Activated T-cell treated with anti-CD3 and anti-CD28 coated beads, Interleukin-2, amount 50 U/mL, for 24 hours (primary cell): ENCODE measurements around the gene TAAR2.
"Not testable (repeated sequence)": the region's sequence is repeated elsewhere in the genome, so short reads cannot be mapped to it uniquely, and the experiment has no call there.

Experiments used
- DNase-seq: peaks from one replicate; pipeline ENCODE4 v3.0.0-alpha.2; 2020
- H3K27ac Mint-ChIP-seq: 2 replicates; pipeline ENCODE4 v1.8.0; 2020; ENCODE audit warnings: mild to moderate bottlenecking, mixed read lengths
- H3K27me3 Mint-ChIP-seq: 2 replicates; pipeline ENCODE4 v1.8.0; 2020; ENCODE audit warnings: mixed read lengths
- H3K36me3 Mint-ChIP-seq: 2 replicates; pipeline ENCODE4 v1.8.0; 2020; ENCODE audit warnings: low read depth, mixed read lengths
- H3K4me1 Mint-ChIP-seq: 2 replicates; pipeline ENCODE4 v1.8.0; 2020; ENCODE audit warnings: low read depth, mixed read lengths
- H3K4me3 Mint-ChIP-seq: 2 replicates; pipeline ENCODE4 v1.8.0; 2020; ENCODE audit warnings: mild to moderate bottlenecking, moderate library complexity, mixed read lengths
- H3K9me3 Mint-ChIP-seq: 2 replicates; pipeline ENCODE4 v1.8.0; 2020; ENCODE audit warnings: mixed read lengths

Gene TAAR2

DNA sequence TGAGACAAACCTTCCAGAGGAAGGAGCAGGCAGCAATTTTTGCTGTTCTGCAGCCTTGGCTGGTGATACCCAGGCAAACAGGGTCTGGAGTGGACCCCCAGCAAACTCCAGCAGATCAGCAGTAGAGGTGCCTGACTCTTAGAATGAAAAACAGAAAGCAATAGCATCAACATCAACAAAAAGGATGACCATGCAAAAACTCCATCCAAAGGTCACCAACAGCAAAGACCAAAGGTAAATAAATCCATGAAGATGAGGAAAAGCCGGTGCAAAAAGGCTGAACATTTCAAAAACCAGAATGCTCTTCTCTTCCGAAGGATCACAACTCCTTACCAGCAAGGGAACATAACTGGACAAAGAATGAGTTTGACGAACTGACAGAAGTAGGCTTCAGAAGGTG, 11.8 kb upstream of the TAAR2 start:
- H3K4me1 Mint-ChIP-seq, H3K9me3 Mint-ChIP-seq, H3K27ac Mint-ChIP-seq, H3K4me3 Mint-ChIP-seq, H3K36me3 Mint-ChIP-seq, DNase-seq: not testable (repeated sequence)
- peaks cover 40% of the 10 kb centered on the region for H3K27me3 Mint-ChIP-seq

DNA sequence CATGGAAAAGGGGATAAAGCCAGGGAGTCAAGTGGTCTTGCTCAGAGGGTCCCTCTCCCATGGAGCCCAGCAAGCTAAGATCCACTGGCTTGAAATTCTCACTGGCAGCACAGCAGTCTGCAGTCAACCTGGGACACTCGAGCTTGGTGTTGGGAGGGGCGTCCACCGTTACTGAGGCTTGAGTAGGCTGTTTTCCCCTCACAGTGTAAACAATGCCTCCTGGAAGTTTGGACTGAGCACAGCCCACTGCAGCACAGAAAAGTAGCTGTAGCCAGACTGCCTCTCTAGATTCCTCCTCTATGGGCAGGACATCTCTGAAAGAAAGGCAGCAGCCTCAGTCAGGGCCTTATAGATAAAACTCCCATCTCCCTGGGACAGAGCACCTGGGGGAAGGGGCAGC, 11.2 kb upstream of the TAAR2 start:
- peaks cover 40% of the 10 kb centered on the region for H3K27me3 Mint-ChIP-seq
- not testable (repeated sequence) for H3K9me3 Mint-ChIP-seq, H3K36me3 Mint-ChIP-seq, H3K4me1 Mint-ChIP-seq, H3K4me3 Mint-ChIP-seq, DNase-seq, H3K27ac Mint-ChIP-seq

DNA sequence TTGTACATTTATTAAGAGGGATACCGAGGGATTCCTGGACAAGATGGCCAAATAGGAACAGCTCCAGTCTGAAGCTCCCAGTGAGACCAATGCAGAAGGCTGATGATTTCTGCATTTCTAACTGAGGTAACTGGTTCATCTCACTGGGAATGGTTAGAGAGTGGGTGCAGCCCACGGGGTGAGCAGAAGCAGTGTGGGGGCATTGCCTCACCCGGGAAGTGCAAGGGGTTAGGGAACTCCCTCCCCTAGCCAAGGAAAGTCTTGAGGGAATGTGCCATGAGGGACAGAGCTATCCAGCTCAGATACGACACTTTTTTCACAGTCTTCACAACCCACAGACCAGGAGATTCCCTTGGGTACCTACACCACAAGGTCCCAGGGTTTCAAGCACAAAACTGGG, 10.7 kb upstream of the TAAR2 start:
- Mint-ChIP-seq H3K36me3 (no peaks in the 10 kb centered on the region), H3K4me3 (no peak overlapping the region), H3K27ac (no peak overlapping the region), H3K27me3 (peaks cover 40% of the 10 kb centered on the region), H3K9me3 (no peaks in the 10 kb centered on the region), H3K4me1 (no peaks in the 10 kb centered on the region)
- no peak for DNase-seq

DNA sequence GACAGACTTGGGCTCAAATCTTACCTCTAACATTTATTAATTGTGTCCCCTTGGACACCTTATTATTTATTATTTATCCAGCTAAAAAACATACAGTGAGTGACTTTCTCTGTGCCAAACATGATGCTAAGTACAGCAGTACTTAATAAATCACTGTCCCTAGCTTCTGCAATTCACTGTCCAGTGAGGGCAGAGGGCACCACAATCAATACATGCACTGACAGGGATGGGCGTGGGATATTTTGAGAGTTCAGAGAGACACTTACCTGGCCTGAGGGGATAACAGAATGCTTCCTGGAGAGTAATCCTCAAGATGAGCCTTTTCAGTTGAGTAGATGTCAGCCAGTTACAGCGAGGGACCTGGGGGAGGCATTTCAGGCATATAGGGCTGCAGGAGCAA, 9.3 kb upstream of the TAAR2 start:
- Mint-ChIP-seq H3K36me3 (no peaks in the 10 kb centered on the region), H3K27me3 (peaks cover 42% of the 10 kb centered on the region), H3K9me3 (no peaks in the 10 kb centered on the region), H3K4me1 (no peaks in the 10 kb centered on the region), H3K27ac (no peak overlapping the region), H3K4me3 (no peak overlapping the region)
- no peak for DNase-seq

DNA sequence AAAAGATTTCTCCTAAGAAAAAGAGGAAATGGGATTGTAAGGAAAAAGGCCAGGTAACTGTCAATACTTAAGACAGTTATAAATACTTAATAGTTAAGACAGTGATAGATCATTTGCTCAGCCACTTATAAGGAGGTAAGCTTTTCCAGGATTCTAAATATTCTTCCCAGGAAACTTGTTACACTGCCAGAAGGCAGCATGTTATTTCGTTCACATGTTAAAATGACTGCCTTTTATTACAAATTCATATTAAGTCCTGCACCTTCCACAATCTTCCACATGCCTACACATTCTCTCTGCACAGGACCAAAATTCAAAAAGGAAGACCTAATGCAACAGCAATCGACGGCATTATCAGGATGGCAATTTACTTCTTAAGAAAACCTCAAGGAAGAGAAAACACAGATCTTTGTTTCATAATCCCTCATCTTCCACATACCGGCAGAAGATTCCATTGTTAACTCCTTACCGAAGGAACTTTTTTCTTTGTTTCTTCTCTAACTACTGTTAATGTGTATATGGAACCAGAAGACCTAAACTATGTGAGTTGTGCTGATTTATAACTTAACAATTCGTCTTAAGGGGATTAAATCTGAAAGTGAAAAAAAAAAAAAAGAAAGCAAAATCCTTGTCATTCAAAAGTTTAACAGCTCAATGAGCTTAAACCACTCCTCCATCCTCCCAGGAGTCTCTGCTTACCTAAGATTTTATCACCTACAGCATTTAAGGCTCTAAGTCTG, 799 bp downstream of the TAAR2 start:
- no peaks in the 10 kb centered on the region for H3K4me1 Mint-ChIP-seq
- H3K4me3 Mint-ChIP-seq: no peak overlapping the region
- H3K9me3 Mint-ChIP-seq: peaks cover 3% of the 10 kb centered on the region
- peaks cover 37% of the 10 kb centered on the region for H3K27me3 Mint-ChIP-seq
- no peaks in the 10 kb centered on the region for H3K36me3 Mint-ChIP-seq
- H3K27ac Mint-ChIP-seq: no peak overlapping the region
- DNase-seq: no peak

DNA sequence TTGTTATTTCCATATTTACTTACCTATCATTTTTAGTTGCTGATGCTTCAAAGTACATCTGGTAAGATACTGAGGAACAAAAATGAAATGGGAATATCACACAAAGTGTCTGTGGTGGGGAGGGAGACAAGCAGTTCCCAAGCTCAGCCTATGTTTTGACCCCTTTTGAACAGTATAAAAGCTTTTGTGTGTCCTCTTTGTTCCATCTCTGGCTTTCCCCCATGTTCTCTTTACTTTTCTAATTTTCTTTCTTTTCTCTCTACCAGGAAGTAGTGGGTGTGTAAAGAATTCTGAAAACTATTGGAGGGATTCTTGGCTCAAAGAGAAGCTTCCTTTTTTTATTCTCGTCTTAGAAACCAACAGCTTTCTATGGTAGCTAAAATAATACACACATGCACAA, 7.4 kb downstream of the TAAR2 start:
- Mint-ChIP-seq H3K9me3 (no peaks in the 10 kb centered on the region), H3K27ac (no peak overlapping the region), H3K27me3 (peaks cover 17% of the 10 kb centered on the region), H3K4me1 (peaks cover 6% of the 10 kb centered on the region), H3K36me3 (no peaks in the 10 kb centered on the region), H3K4me3 (no peak overlapping the region)
- no peak for DNase-seq

DNA sequence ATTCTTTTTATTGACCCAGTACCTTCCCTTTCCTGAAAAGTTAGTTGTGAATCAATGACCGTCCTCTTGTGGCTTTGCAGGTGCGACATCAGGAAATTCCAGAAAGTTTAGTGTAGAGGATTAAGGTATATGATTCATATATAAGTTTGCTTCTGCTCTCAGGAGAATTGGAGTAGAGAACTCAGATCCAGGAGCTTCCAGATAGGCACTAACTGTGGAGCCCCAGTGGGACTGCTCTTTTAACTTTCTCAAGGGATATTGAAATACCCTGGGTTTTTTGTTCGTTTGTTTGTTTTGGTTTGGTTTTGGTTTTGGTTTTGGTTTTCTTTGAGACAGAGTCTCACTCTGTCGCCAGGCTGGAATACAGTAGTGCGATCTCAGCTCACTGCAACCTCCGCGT, 9.5 kb downstream of the TAAR2 start:
- Mint-ChIP-seq H3K27me3 (peaks cover 15% of the 10 kb centered on the region), H3K27ac (no peak overlapping the region), H3K4me1 (peaks cover 6% of the 10 kb centered on the region), H3K9me3 (no peaks in the 10 kb centered on the region), H3K36me3 (no peaks in the 10 kb centered on the region), H3K4me3 (peak overlapping the region; percentile 40)
- DNase-seq: no peak

DNA sequence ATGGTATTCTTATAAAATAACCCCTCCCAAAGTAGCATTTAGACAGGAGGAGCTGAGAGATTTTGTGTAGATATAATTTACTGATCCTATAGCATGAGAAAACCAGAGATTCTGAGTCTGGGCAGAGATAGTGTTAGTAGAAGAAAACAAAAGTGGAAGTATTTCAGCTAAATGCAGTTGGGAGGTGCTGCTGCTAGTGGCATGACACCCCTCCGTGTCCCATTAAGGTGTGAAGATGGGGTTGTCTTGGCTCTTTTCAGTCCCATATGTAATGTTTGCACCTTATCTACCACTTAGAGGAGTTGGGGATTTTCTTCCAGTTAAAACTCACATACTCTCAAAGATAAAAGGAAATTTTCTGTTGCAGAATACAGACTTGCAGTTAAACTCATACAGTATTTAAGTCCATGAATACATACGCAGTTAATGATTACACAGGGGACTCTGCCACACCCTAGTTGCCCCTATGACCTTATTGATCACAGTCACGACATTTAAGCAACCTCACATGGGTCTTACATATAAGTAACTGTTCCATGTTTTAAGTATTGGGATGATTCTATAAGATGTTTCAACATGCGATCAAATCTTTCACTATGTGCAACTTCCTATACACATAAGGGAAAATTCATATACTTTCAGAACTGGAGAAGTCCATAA, 11.5 kb downstream of the TAAR2 start:
- no peak overlapping the region for H3K4me3 Mint-ChIP-seq
- no peaks in the 10 kb centered on the region for H3K9me3 Mint-ChIP-seq
- no peak overlapping the region for H3K27ac Mint-ChIP-seq
- H3K4me1 Mint-ChIP-seq: peaks cover 6% of the 10 kb centered on the region
- H3K27me3 Mint-ChIP-seq: peaks cover 12% of the 10 kb centered on the region
- no peaks in the 10 kb centered on the region for H3K36me3 Mint-ChIP-seq
- DNase-seq: no peak

DNA sequence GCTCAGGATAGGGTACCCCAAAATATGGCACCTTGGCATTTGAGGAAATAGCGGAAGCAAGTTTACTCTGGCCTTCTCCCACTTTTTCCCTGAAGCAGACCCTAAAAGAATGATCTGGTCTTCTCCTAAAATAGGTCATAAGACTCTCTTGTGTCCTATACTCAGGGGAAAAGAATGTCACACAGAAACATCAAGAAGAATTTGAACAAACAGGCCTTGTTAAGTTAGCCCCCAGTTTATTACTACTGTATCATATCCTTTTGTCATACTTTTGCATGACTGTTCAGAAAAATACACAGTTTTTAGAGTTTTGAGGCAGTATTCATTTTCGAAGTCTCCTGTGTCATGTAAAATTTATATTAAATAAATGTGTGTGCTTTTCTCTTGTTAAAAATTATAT, 12.5 kb downstream of the TAAR2 start:
- Mint-ChIP-seq H3K4me3 (no peak overlapping the region), H3K27me3 (peaks cover 3% of the 10 kb centered on the region), H3K4me1 (peaks cover 6% of the 10 kb centered on the region), H3K27ac (no peak overlapping the region), H3K36me3 (no peaks in the 10 kb centered on the region), H3K9me3 (no peaks in the 10 kb centered on the region)
- no peak for DNase-seq

DNA sequence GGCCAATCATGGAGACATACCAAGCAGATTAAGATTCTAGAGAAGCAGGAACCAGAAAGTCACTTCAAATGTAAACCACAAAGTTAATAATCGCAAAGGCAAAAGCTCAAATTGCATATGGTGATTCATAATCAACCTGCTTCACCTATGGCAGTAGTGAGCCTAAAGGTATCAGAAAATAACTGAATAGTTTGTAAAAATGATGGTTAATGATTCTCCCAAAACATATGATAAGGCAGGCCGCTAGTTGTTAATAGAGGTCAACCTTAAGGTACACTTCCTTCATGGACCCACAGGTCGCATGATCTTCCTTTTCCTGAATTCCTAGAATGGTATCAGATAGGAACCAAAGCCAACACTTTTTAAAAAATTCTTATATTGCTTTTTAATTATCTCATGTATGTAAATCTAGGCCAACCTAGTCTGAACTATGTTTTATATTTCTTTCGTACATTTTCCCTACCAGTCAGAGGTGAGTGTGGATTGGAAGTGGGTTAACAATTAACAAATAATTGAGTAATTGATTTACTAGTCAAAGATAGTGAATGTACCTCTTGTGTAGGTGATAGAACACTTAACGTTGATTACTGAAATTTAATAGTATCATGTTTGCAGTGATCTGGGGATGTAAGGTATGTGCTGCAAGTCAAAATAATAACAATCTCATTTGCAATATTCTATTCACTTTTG, 16.4 kb downstream of the TAAR2 start:
- Mint-ChIP-seq H3K4me1 (peaks cover 3% of the 10 kb centered on the region), H3K27me3 (peaks cover 6% of the 10 kb centered on the region), H3K36me3 (no peaks in the 10 kb centered on the region), H3K27ac (no peak overlapping the region), H3K9me3 (no peaks in the 10 kb centered on the region), H3K4me3 (no peak overlapping the region)
- no peak for DNase-seq

DNA sequence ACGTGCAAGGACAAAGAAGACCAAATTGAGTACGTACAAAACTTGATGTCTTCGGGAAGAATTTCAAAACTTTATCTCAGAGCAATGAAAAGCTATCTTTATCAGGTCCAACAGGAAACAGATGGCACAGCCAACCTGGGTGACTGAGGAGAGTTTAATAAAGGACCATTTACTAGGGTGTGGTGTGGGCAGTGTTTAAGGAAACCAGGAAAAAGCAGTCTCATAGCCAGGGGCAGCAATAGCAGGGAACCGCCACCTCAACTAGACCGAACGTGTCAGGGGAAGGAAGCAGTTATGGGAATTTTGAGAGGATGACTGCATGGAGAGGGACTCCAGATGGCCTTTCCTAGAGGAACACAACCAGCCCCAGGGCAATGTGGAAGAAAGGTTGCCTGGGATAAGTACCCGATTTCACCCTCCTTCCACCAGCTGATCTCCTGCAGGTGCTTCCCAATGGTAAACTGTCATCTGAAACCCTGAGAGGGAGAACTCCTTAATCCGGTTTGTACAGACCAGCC, 19.4 kb downstream of the TAAR2 start:
- H3K4me1 Mint-ChIP-seq: no peaks in the 10 kb centered on the region
- no peak overlapping the region for H3K27ac Mint-ChIP-seq
- DNase-seq: no peak
- peaks cover 11% of the 10 kb centered on the region for H3K27me3 Mint-ChIP-seq
- H3K4me3 Mint-ChIP-seq: no peak overlapping the region
- H3K36me3 Mint-ChIP-seq: no peaks in the 10 kb centered on the region
- H3K9me3 Mint-ChIP-seq: no peaks in the 10 kb centered on the region

DNA sequence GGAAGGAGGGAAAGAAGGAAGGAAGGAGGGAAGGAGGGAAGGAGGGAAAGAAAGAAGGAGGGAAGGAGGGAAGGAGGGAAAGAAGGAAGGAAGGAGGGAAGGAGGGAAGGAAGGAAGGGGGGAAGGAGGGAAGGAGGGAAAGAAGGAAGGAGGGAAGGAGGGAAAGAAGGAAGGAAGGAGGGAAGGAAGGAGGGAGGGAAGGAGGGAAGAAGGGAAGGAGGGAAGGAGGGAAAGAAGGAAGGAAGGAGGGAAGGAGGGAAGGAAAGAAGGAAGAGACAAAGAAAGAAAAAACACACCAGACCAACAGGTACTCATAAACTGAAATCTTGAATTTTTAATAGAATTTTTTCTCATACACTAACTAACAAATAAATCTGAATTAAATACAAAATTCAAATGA, 23.2 kb downstream of the TAAR2 start:
- not testable (repeated sequence) for H3K36me3 Mint-ChIP-seq, H3K4me1 Mint-ChIP-seq, H3K9me3 Mint-ChIP-seq, H3K4me3 Mint-ChIP-seq, DNase-seq, H3K27ac Mint-ChIP-seq
- H3K27me3 Mint-ChIP-seq: peaks cover 20% of the 10 kb centered on the region

DNA sequence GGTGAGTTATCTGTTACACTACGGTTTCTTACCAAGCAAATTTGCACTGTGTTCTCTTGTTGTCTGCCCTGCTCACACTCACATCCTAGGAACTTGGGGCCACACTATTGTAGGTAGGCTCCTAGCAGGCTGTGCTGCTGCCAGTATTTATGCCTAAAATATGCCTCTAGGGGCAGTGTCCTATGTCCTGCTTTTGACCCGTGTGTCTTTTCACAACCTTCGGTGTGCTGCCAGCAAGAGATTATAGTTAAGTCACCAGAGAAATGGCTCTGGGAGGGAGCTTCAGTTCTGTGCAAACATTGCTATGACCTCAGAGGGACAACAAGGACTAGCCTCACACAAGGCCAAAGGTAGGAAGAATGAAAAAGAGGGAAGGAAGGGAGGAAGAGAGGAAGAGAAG, 25.6 kb downstream of the TAAR2 start:
- Mint-ChIP-seq H3K9me3 (no peaks in the 10 kb centered on the region), H3K27me3 (peaks cover 23% of the 10 kb centered on the region), H3K27ac (no peak overlapping the region), H3K36me3 (no peaks in the 10 kb centered on the region), H3K4me3 (no peak overlapping the region), H3K4me1 (no peaks in the 10 kb centered on the region)
- no peak for DNase-seq

DNA sequence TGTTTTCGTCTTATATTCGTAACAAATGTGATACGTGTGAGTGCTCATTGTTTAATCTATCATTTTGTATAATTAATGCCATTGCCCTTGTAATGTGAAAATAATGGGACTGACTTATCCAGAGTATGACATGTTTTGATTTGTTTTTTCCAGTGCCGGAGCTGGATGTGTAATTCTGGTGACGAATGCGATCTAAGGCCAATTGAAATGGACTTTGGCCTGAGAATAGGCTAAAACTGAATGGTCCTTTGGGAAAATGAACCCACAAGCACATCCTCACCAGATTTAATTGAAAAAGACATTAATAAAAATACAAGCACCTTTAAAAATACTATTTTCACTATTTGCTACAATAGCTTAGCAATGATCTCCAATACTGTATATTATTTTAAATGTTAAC, 27.9 kb downstream of the TAAR2 start:
- Mint-ChIP-seq H3K27me3 (peaks cover 31% of the 10 kb centered on the region), H3K36me3 (no peaks in the 10 kb centered on the region), H3K4me3 (no peak overlapping the region), H3K27ac (no peak overlapping the region), H3K4me1 (no peaks in the 10 kb centered on the region), H3K9me3 (no peaks in the 10 kb centered on the region)
- DNase-seq: no peak

DNA sequence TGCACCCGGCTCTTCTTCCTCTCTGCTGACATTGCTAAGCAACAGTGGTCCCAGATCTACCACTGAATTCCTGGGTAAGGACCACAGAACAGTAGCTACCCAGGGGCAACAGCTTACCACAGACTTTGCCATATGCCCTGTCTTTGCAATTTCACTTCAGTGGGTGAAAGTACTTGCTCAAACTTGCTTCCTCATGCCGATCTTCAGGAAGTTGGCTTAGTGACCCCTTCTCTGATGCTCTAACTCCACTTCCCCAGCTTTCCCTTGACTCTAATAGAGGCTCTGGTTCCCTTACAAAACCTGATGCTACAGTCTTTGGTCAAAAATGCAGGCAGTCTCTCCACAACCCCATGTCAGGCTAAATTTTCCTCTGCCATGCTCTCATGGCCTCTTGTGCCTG, 31.2 kb downstream of the TAAR2 start:
- Mint-ChIP-seq H3K27ac (no peak overlapping the region), H3K4me3 (no peak overlapping the region), H3K9me3 (no peaks in the 10 kb centered on the region), H3K27me3 (peaks cover 26% of the 10 kb centered on the region), H3K36me3 (no peaks in the 10 kb centered on the region), H3K4me1 (no peaks in the 10 kb centered on the region)
- DNase-seq: no peak
